ENCODE measurements around the gene FRS2.
A peak's percentile ranks its signal among the peaks of the same experiment; 100 is the strongest.

FRS2 gene

GRCh38 chr12:69534389-69534822, 64.2 kb downstream of the FRS2 start:
- no peak for DNase-seq

- no peak for DNase-seq
These were observed 70.8 kb downstream of the FRS2 start for GRCh38 chr12:69540987-69541386.

DNA sequence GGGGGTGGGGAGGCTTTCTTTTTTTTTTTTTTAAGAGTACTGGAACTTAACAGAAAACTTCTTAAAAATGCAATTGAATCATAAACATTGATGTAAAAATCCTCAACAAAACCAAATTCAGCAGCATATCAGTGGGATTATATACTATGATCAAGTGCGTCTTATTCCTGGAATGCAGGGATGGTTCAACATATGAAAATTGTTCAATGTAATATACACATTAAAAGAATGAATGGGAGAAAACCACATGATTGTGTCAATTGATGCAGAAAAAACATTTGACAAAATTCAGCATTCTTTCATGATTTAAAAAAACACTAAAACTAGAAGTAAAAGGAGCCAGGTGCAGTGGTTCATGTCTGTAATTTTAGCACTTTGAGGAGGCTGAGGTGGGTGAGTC, 73.9 kb downstream of the FRS2 start:
- DNase-seq, result no peak

GRCh38 chr12:69545081-69545480, 74.9 kb downstream of the FRS2 start:
- no peak for DNase-seq

GRCh38 chr12:69546693-69547438, 76.7 kb downstream of the FRS2 start:
- DNase-seq, result no peak

DNA sequence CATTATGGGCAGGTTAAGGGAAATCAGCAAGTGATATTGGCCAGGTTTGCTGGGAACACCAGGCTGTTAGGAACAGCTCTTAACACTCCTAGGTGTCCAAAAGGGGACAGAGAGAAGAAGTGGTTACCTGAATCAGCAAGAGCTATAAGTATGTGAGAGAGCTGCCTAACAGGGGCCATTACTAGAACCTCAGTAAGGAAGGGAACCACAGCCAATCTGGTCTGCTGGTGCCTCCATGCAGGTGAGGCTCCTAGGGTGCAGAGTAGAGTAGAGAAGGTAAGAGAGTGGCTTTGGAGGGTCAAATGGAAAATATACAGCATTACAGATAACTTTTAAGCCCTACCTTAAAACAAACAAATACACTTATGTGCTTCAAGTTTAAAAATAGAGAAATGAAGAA, 78.5 kb downstream of the FRS2 start:
- DNase-seq, result no peak

GRCh38 chr12:69550569-69551350, 80.6 kb downstream of the FRS2 start:
- DNase-seq, result no peak

DNA sequence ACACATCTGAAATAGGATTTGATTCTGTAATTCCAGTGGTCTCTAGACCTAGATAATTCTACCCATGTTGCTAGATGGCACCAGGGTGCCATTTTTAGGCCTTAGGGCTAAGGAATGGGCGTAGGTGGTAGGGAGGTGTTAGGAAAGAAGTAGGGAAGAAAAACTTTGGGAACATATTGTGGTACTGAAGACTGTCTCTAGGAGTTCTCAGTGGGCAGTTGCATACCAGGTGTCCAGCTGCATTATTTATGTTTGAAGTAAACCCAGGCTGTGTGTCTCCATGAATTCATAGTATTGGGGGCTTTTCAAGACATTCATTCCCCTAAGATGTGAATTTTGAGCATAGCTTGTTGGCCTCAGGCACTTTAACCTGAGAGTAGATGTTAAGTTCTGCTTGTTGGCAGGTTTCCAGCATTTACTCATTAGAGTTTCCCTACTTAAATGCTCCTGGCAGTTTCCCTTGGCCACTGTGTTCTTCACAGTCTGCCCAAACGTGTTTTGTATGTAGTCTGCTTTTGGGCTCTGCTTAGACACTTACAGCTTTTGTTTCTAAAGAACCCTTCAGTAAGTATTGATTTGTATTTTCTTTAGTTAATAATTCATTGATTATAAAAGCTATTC, 83.5 kb downstream of the FRS2 start:
- no peak for DNase-seq

GRCh38 chr12:69555461-69555860, 85.3 kb downstream of the FRS2 start:
- DNase-seq, result no peak

- no peak for DNase-seq
These were observed 86.2 kb downstream of the FRS2 start for GRCh38 chr12:69556383-69556782.

DNA sequence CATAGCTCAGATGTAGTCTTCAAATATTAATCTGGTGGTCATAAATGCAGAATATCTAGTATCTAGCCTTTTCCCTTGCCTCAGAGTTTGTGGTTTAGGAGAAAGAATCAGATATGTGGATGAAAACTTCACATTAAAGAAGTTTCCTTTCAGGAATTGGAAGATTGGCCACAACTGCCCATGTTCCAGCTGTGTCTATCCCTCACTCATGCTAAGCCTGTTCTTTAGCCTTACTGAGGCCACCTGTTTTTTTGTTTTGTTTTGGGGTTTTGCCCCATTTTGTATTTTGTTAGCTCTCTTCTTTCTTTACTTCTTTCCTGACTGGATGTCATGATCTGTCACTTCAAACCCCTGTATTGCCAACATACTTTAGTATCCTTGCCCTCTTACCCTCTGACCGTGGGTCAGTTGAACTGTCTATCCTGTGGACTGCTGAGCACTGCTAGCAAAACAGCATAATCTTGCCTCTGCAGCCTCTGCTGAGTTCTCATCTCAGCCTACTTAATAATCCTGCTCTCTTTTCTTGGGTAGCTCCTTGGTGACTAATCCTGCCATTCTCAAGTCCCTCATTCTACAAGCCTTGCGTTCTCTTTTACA, 93.1 kb downstream of the FRS2 start:
- no peak for DNase-seq

GRCh38 chr12:69566603-69567002, 96.4 kb downstream of the FRS2 start:
- no peak for DNase-seq

- DNase-seq, result no peak
These were observed 99.0 kb downstream of the FRS2 start for GRCh38 chr12:69569236-69569635.

DNA sequence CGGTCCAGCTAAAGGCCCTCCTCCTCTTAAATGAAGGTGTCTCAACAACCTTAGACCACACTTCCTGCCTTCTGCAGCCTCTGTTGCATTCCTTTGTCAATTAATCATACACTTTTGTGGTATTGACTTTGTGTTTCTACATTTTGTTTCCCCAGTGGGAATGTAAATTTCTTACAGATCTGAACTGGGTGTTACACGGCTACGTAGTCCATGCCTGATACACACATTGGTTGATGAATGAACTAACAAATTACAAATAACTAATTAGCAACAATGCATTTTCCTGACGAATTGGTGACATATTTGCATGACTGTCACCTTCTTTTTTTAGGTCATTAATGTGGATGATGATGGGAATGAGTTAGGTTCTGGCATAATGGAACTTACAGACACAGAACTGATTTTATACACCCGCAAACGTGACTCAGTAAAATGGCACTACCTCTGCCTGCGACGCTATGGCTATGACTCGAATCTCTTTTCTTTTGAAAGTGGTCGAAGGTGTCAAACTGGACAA, 99.9 kb downstream of the FRS2 start:
- DNase-seq, result no peak

DNA sequence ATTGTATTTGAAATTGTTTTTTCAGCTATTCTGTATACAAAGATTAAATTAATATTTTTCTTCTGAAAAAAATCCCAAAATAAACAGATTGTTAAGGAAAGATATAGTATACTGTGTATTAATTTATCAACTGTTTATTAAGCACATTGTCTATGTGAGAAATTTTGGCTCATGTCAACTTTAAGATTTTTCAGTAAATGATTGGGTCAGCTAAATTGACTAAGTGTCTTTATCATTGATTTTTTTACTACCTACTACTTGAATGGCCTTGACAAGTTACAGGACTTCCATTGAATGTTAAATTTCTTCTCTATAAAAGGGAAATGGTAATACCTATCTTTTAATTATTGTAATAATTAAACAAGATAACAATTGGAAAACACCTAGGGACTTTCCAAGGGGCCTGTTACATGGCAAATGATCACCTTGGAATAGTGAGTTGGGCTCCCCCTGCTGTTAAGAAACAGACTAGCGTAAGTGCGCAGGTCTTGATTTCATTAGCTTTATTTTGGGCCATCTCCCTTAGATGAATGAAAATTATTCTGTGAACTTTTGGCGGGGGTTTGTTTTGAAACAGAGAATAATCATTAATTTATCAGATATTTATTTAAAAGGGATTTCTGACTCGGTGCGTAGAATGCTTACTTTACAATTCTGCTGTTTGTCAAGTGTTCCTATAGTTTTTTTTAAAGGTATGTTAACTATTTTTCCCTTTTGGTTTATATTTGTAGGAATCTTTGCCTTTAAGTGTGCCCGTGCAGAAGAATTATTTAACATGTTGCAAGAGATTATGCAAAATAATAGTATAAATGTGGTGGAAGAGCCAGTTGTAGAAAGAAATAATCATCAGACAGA, 100.6 kb downstream of the FRS2 start:
- DNase-seq, result peak; percentile 6

DNA sequence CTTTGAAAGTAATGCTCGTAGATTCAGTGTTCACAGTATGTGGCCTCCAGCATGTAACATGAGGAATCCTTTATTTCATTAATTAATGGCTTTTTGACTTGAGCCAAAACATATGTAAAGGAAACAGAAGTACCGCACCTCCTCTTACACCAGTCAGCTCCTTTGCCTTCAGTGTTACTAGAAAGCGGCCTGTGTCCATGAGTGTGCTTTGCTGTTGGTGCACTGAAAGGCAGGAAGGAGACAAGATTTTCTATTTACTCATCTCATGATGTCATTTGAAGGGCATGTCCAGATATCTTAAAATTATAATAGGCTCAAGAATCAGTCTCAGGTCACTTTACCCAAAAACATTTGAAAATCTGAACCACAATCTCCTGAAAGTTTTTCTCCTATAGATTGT, 105.2 kb downstream of the FRS2 start:
- DNase-seq, result no peak

GRCh38 chr12:69578283-69578682, 108.1 kb downstream of the FRS2 start:
- DNase-seq, result no peak

- no peak for DNase-seq
These were observed 108.8 kb downstream of the FRS2 start for GRCh38 chr12:69579029-69579428.

- DNase-seq, result no peak
These were observed 109.9 kb downstream of the FRS2 start for GRCh38 chr12:69580074-69580473.

- DNase-seq, result peak; percentile 3
These were observed 113.0 kb downstream of the FRS2 start for GRCh38 chr12:69583203-69583602.

DNA sequence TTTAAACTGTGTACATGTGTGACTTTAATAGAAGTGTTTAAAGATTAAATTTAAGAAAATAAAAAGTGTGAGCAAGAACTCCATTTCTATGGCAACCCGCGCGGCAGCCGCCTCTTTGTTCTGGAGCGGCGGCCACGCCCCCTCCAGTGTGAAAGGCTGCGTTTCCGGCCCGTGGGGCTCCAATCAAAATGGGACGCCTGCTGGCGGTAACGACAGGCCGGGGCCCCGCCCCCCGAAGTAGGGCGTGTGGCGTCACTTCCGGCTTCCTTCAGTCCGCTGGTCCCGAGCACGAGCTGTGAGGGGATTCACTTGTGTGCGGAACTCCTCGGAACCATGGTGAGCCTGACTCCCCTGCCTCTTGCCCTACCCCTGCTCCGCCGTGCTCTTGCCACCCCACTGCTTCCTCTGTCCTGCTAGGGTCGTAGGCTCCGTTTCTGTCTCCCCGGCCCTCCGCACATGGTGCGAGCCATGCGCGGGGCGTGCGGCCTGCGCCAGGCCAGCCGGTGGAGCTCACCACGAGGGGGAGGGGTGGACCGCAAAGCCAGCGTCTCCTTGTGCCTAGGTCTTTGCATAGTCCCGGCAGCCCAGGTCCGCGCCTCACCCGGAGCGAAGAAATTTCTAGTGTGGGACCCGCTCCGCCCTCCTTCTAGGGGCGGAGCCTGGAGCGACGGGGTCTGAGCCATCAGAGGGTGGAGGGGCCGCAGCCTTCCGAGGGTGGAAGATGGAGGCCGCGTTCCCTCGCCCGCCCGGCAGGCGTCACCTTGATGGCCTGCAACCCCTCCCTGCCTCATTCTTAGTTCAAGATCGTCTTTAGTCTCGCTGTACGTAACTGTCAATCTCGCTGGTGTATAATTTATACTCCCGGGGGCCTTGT, 115.2 kb downstream of the FRS2 start, which contains the start of gene CCT2:
Gene CCT2, plus strand, starts transcription at position 271 of the 874 bp plus-strand sequence. Its CDS starts 63 bp downstream, at position 334.
- DNase-seq, result peak; percentile 79
